Measurements from ENCODE around the gene CTIF.

CTIF gene

GRCh38 chr18:48689548-48689947 is 150.7 kb downstream of the CTIF start:
- no peak for DNase-seq

GRCh38 chr18:48690494-48690893 is 151.7 kb downstream of the CTIF start:
- DNase-seq = no peak

GRCh38 chr18:48693006-48693405 is 154.2 kb downstream of the CTIF start:
- no peak for DNase-seq

- DNase-seq = peak; percentile 79
Observed at GRCh38 chr18:48693625-48694262, 154.9 kb downstream of the CTIF start.

- no peak for DNase-seq
Observed at GRCh38 chr18:48694295-48694694, 155.5 kb downstream of the CTIF start.

GRCh38 chr18:48695671-48696070 is 156.8 kb downstream of the CTIF start:
- no peak for DNase-seq

- DNase-seq = no peak
Observed at GRCh38 chr18:48696218-48696617, 157.4 kb downstream of the CTIF start.

GRCh38 chr18:48697441-48697840 is 158.6 kb downstream of the CTIF start:
- no peak for DNase-seq

- no peak for DNase-seq
Observed at GRCh38 chr18:48698707-48699106, 159.9 kb downstream of the CTIF start.

GRCh38 chr18:48699761-48700160 is 160.9 kb downstream of the CTIF start:
- no peak for DNase-seq

GRCh38 chr18:48700446-48700845 is 161.6 kb downstream of the CTIF start:
- no peak for DNase-seq

- no peak for DNase-seq
Observed at GRCh38 chr18:48702346-48703027, 163.7 kb downstream of the CTIF start.

GRCh38 chr18:48703028-48703386 is 164.2 kb downstream of the CTIF start:
- DNase-seq = no peak

- no peak for DNase-seq
Observed at GRCh38 chr18:48703418-48703817, 164.6 kb downstream of the CTIF start.

- no peak for DNase-seq
Observed at GRCh38 chr18:48705043-48705442, 166.2 kb downstream of the CTIF start.

- no peak for DNase-seq
Observed at GRCh38 chr18:48705531-48705930, 166.7 kb downstream of the CTIF start.

- no peak for DNase-seq
Observed at GRCh38 chr18:48706731-48707130, 167.9 kb downstream of the CTIF start.

- no peak for DNase-seq
Observed at GRCh38 chr18:48707636-48708296, 168.9 kb downstream of the CTIF start.

GRCh38 chr18:48708807-48709206 is 170.0 kb downstream of the CTIF start:
- no peak for DNase-seq

- no peak for DNase-seq
Observed at GRCh38 chr18:48709371-48710062, 170.7 kb downstream of the CTIF start.

GRCh38 chr18:48711651-48712486 is 173.0 kb downstream of the CTIF start:
- DNase-seq = peak; percentile 28

- DNase-seq = no peak
Observed at GRCh38 chr18:48713309-48713708, 174.5 kb downstream of the CTIF start.

- no peak for DNase-seq
Observed at GRCh38 chr18:48714873-48715272, 176.0 kb downstream of the CTIF start.

All from HCEC 1CT (cell line).